Bronchial epithelial cell (primary cell): ENCODE measurements around the gene ALDH16A1. TPM values are rescaled to one million over a fixed set of nuclear protein-coding genes. Genes with fewer than 3 reads are reported as not detected.

Experiments used
- DNase-seq: peaks from one replicate; pipeline ENCODE4 v3.0.0-alpha.2; 2010; ENCODE audit warnings: low read depth
- FAIRE-seq: peaks from 2 replicates; lab custom pipeline; 2011; peaks lifted over from hg19 to GRCh38; lab: Jason Lieb, UNC
- H3K27me3 ChIP-seq: 2 replicates; pipeline ENCODE4 v1.5.1; 2011; ENCODE audit warnings: low read length; ENCODE audit not compliant: control insufficient read depth, insufficient read depth
- H3K36me3 ChIP-seq: 2 replicates; pipeline ENCODE4 v1.5.1; 2011; ENCODE audit warnings: low read length; ENCODE audit not compliant: control insufficient read depth, insufficient read depth
- H3K4me3 ChIP-seq: 2 replicates; pipeline ENCODE4 v1.5.1; 2011; ENCODE audit warnings: mild to moderate bottlenecking, low read depth, low read length, control low read depth
- total RNA-seq: library from RNA; depleted of rRNA; stranded (reverse); fragments of >200 nt; gene quantifications from 2 replicates; pipeline ENCODE4 v1.2.1, GENCODE V29; 2014
- TF ChIP-seq, protein P1 (sequence below): IDR thresholded peaks from 2 replicates; pipeline ENCODE4 v1.5.1; 2011; ENCODE audit warnings: mild to moderate bottlenecking, moderate library complexity, low read length, control low read depth, inconsistent platforms; ENCODE audit not compliant: insufficient read depth, severe bottlenecking

ALDH16A1 gene
- total RNA-seq, 1 donor from 2014 or later = 29.2 TPM

- H3K4me3 ChIP-seq = peak within 1 kb of the TSS; percentile 87
- H3K36me3 ChIP-seq = peaks cover 29% of the 10 kb centered on the region
- TF ChIP-seq, protein P1, sequence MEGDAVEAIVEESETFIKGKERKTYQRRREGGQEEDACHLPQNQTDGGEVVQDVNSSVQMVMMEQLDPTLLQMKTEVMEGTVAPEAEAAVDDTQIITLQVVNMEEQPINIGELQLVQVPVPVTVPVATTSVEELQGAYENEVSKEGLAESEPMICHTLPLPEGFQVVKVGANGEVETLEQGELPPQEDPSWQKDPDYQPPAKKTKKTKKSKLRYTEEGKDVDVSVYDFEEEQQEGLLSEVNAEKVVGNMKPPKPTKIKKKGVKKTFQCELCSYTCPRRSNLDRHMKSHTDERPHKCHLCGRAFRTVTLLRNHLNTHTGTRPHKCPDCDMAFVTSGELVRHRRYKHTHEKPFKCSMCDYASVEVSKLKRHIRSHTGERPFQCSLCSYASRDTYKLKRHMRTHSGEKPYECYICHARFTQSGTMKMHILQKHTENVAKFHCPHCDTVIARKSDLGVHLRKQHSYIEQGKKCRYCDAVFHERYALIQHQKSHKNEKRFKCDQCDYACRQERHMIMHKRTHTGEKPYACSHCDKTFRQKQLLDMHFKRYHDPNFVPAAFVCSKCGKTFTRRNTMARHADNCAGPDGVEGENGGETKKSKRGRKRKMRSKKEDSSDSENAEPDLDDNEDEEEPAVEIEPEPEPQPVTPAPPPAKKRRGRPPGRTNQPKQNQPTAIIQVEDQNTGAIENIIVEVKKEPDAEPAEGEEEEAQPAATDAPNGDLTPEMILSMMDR = no peak
- peak; percentile 97 for DNase-seq
- no peak for FAIRE-seq
- H3K27me3 ChIP-seq = no peaks in the 10 kb centered on the region
Observed at GRCh38 chr19:49487277-49488045, 34.4 kb downstream of the ALDH16A1 start, which contains the start of gene RPL13A. TSS of gene RPL13A (plus strand) at chr19:49487608. CDS start at chr19:49487630, 22 bp downstream.

DNA sequence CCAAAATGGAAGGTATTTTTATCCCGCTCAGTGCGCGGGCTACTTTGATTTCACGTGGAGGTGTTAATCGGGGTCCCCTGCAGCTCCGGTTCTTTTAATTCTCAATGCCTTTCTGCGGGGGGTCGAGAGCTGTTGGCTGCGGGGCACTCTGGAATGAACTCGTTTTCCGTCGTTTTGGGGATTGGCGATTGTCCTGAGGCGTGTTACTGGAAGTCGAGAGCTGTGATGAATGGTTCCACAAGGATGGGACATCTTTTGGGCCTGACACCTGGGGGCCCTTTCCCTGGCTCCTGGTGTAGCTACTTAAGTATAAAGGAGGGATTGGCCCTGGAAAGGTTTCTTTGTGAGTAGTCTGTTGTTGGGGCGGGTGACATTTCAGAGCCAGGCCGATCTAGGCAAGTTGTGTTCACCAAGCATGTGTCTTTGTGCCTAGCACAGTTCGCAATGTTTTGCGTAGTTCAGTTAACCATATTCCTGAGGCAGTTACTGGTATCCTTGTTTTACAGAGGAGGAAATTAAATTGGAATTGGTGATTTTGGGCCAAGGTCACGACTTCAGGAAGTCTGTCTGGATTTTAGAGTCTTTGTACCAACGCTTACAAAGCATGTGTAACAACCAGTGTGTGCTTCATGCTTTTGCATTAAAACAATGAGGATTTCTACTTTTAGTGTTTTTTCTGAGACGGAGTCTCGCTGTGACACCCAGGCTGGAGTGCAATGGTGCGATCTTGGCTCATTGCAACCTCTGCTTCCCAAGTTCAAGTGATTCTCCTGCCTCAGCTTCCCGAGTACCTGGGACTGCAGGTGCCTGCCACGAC lies 35.2 kb downstream of the ALDH16A1 start:
- peaks cover 29% of the 10 kb centered on the region for H3K36me3 ChIP-seq
- DNase-seq = no peak
- no peak for FAIRE-seq
- no peaks in the 10 kb centered on the region for H3K27me3 ChIP-seq
- TF ChIP-seq, protein P1 = no peak
- peak overlapping the region; percentile 87 for H3K4me3 ChIP-seq

GRCh38 chr19:49488863-49489537 lies 36.0 kb downstream of the ALDH16A1 start:
- DNase-seq = no peak
- FAIRE-seq = no peak
- H3K4me3 ChIP-seq = peak overlapping the region; percentile 87
- TF ChIP-seq, protein P1 = no peak
- no peaks in the 10 kb centered on the region for H3K27me3 ChIP-seq
- H3K36me3 ChIP-seq = peaks cover 29% of the 10 kb centered on the region

GRCh38 chr19:49489601-49490167 lies 36.7 kb downstream of the ALDH16A1 start:
- Histone ChIP-seq H3K27me3 (no peaks in the 10 kb centered on the region), H3K36me3 (peaks cover 29% of the 10 kb centered on the region), H3K4me3 (no peak overlapping the region)
- DNase-seq (no peak), FAIRE-seq (no peak)
- TF ChIP-seq, protein P1 = no peak

- Histone ChIP-seq H3K4me3 (no peak overlapping the region), H3K36me3 (peaks cover 29% of the 10 kb centered on the region), H3K27me3 (no peaks in the 10 kb centered on the region)
- TF ChIP-seq, protein P1 = no peak
- FAIRE-seq (no peak), DNase-seq (no peak)
Observed at GRCh38 chr19:49490287-49491029, 37.4 kb downstream of the ALDH16A1 start.
